Measurements from ENCODE around the gene USP31. TPM values are rescaled to one million over a fixed set of nuclear protein-coding genes. Genes with fewer than 3 reads are reported as not detected.

Gene USP31
- total RNA-seq, 1 experiment from 2014 or later = 16.1 TPM

DNA sequence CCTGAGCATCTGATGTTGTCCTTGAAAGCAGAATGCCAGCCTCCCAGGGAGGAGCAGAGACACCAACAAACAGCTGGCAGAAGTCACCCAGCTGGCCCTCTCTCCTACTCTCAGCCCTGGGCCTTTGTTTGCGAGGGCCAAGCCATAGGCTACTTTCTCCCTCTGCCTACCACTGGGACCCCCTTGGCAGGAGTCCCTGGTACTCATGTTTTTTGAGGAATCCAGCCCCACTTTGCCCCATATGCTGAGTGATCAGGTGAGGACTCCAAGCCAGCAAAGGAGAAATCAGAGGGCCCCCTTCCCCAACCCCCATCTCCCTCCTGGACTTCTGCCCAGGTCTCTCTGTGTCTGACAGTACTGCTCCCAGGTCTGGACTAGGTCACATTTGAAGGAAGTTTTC, 121.9 kb downstream of the USP31 start:
- Histone ChIP-seq H3K27ac (ENCODE audit: insufficient read length, low read depth, low read length) (no peak overlapping the region), H4K20me1 (ENCODE audit: control insufficient read depth, insufficient read depth, insufficient read length) (no peaks in the 10 kb centered on the region), H3K9ac (ENCODE audit: extremely low read depth, insufficient read length, low read length) (no peak overlapping the region), H2BK20ac (ENCODE audit: low read depth, low read length, poor library complexity, severe bottlenecking) (no peak overlapping the region), H3K23ac (ENCODE audit: insufficient read length, low read depth, low read length) (no peak overlapping the region), H3K18ac (ENCODE audit: insufficient read length, low read depth, low read length) (no peak overlapping the region), H3K4ac (ENCODE audit: low read depth, low read length) (no peak overlapping the region), H2AFZ (ENCODE audit: low read length) (no peak overlapping the region), H2BK5ac (ENCODE audit: insufficient read length, low read length) (no peak overlapping the region), H3K79me2 (ENCODE audit: insufficient read depth, low read length) (no peaks in the 10 kb centered on the region), H3K79me1 (ENCODE audit: insufficient read depth, low read depth, low read length, poor library complexity, severe bottlenecking) (no peaks in the 10 kb centered on the region), H2AK5ac (ENCODE audit: insufficient read length, low read length) (no peak overlapping the region), H3K4me2 (ENCODE audit: insufficient read depth, insufficient read length, low read length) (no peak overlapping the region), H2BK12ac (ENCODE audit: insufficient read length, low read depth, low read length) (no peak overlapping the region), H3K23me2 (ENCODE audit: insufficient read length, low read depth, low read length, poor library complexity, severe bottlenecking) (no peaks in the 10 kb centered on the region), H4K91ac (ENCODE audit: insufficient read length, low read depth, low read length) (no peak overlapping the region), H3K9me3 (ENCODE audit: control insufficient read depth, low read depth, low read length) (no peaks in the 10 kb centered on the region), H3T11ph (ENCODE audit: low read length) (no peak overlapping the region), H3K14ac (ENCODE audit: insufficient read depth, low read length) (no peak overlapping the region; the same call in 1 of the 2 replicates), H3K27me3 (ENCODE audit: insufficient read depth, low read length) (no peaks in the 10 kb centered on the region), H4K5ac (ENCODE audit: insufficient read length, low read depth, low read length) (no peak overlapping the region), H2BK15ac (ENCODE audit: low read depth, low read length) (no peak overlapping the region), H3K4me1 (ENCODE audit: insufficient read depth, low read length) (no peaks in the 10 kb centered on the region), H2BK120ac (ENCODE audit: low read depth, low read length, poor library complexity, severe bottlenecking) (no peak overlapping the region), H3K56ac (ENCODE audit: insufficient read length, low read depth, low read length) (no peak overlapping the region), H4K8ac (replicated peaks; ENCODE audit: insufficient read length, low read depth, low read length) (no peak overlapping the region)
- Mint-ChIP-seq H3K27ac (no peak overlapping the region), H3K9me3 (no peaks in the 10 kb centered on the region), H3K27me3 (ENCODE audit: low read depth) (peaks cover 4% of the 10 kb centered on the region), H3K4me1 (peaks cover 23% of the 10 kb centered on the region in 2 experiments), H3K4me3 (no peak overlapping the region), H3K36me3 (ENCODE audit: insufficient read depth in 1 of 3, low read depth in 3 of 3) (no peaks in the 10 kb centered on the region)
- TF ChIP-seq, protein P1, sequence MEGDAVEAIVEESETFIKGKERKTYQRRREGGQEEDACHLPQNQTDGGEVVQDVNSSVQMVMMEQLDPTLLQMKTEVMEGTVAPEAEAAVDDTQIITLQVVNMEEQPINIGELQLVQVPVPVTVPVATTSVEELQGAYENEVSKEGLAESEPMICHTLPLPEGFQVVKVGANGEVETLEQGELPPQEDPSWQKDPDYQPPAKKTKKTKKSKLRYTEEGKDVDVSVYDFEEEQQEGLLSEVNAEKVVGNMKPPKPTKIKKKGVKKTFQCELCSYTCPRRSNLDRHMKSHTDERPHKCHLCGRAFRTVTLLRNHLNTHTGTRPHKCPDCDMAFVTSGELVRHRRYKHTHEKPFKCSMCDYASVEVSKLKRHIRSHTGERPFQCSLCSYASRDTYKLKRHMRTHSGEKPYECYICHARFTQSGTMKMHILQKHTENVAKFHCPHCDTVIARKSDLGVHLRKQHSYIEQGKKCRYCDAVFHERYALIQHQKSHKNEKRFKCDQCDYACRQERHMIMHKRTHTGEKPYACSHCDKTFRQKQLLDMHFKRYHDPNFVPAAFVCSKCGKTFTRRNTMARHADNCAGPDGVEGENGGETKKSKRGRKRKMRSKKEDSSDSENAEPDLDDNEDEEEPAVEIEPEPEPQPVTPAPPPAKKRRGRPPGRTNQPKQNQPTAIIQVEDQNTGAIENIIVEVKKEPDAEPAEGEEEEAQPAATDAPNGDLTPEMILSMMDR (conservative IDR thresholded peaks at IDR 0.05) = no peak
- DNase-seq = no peak
- no CpG with 5 or more reads among the region's 1 CpG for WGBS (ENCODE audit: extremely low coverage, insufficient read length, low lambda C conversion rate)

Measured in H9 (cell line).